ENCODE data around the gene C11orf86. TPM values are rescaled to one million over a fixed set of nuclear protein-coding genes. Genes with fewer than 3 reads are reported as not detected.
"Not testable (repeated sequence)": the region's sequence is repeated elsewhere in the genome, so short reads cannot be mapped to it uniquely, and the experiment has no call there.

Gene C11orf86
- total RNA-seq, 2 experiments from 2014 or later, result not detected

GRCh38 chr11:66989360-66989759 lies 14.3 kb downstream of the C11orf86 start:
- H3K4me2 ChIP-seq (ENCODE audit: low read length); H3K27ac ChIP-seq (ENCODE audit: low read depth, low read length, poor library complexity, severe bottlenecking); intact Hi-C loops (cut with micrococcal nuclease; ENCODE audit: unreplicated experiment); H4K20me1 ChIP-seq (ENCODE audit: insufficient read depth, low read length); CTCF ChIA-PET (ENCODE audit: unreplicated experiment); H3K9me3 ChIP-seq (ENCODE audit: low read length); POLR2A ChIA-PET; H2AFZ ChIP-seq (ENCODE audit: low read length); H3K4me1 ChIP-seq (ENCODE audit: insufficient read depth, low read length, poor library complexity, severe bottlenecking); H3K36me3 ChIP-seq (ENCODE audit: insufficient read depth, low read length); H3K4me3 ChIP-seq (ENCODE audit: low read depth, low read length, poor library complexity, severe bottlenecking); BruUV-seq (replicated peaks); H3K79me2 ChIP-seq (ENCODE audit: insufficient read depth, low read depth, low read length); DNase-seq (ENCODE audit: low spot score); H3K9me2 ChIP-seq (ENCODE audit: insufficient read depth, low read length): not testable (repeated sequence)

GRCh38 chr11:66992041-66992440 lies 16.9 kb downstream of the C11orf86 start:
- no peaks in the 10 kb centered on the region for H3K4me1 ChIP-seq (ENCODE audit: insufficient read depth, low read length, poor library complexity, severe bottlenecking)
- no peak overlapping the region for H3K4me2 ChIP-seq (ENCODE audit: low read length)
- ChIA-PET POLR2A (interaction anchor here (0.7 kb wide), 1 partner anchor 571 kb away, joined by 3 read pairs; the partner anchor contains the start of gene NPAS4), CTCF (ENCODE audit: unreplicated experiment) (no interaction called here)
- H3K4me3 ChIP-seq (ENCODE audit: low read depth, low read length, poor library complexity, severe bottlenecking), result no peak overlapping the region
- H3K36me3 ChIP-seq (ENCODE audit: insufficient read depth, low read length), result no peaks in the 10 kb centered on the region
- no peaks in the 10 kb centered on the region for H3K79me2 ChIP-seq (ENCODE audit: insufficient read depth, low read depth, low read length)
- H3K9me2 ChIP-seq (ENCODE audit: insufficient read depth, low read length), result no peaks in the 10 kb centered on the region
- intact Hi-C loops (cut with micrococcal nuclease; ENCODE audit: unreplicated experiment), result no loop called here
- BruUV-seq (replicated peaks), result no TSS peak
- no peaks in the 10 kb centered on the region for H3K9me3 ChIP-seq (ENCODE audit: low read length)
- H2AFZ ChIP-seq (ENCODE audit: low read length), result no peak overlapping the region
- H3K27ac ChIP-seq (ENCODE audit: low read depth, low read length, poor library complexity, severe bottlenecking), result no peak overlapping the region
- TF ChIP-seq CTCF (conservative IDR thresholded peaks at IDR 0.05; ENCODE audit: low read length) (no peak), EZH2phosphoT487 (IDR thresholded peaks at IDR 0.05; ENCODE audit: borderline replicate concordance, low read depth, low read length) (no peak)
- DNase-seq (ENCODE audit: low spot score), result no peak
- no peaks in the 10 kb centered on the region for H4K20me1 ChIP-seq (ENCODE audit: insufficient read depth, low read length)

- POLR2A ChIA-PET, result interaction anchor here (0.6 to 1.2 kb wide), 2 partner anchors 9 to 559 kb away, joined by 3 read pairs; no protein-coding TSS in a partner anchor
- H3K4me2 ChIP-seq (ENCODE audit: low read length), result no peak overlapping the region
- TF ChIP-seq EZH2phosphoT487 (IDR thresholded peaks at IDR 0.05; ENCODE audit: borderline replicate concordance, low read depth, low read length), result no peak
- no peak for TF ChIP-seq CTCF (conservative IDR thresholded peaks at IDR 0.05; ENCODE audit: low read length)
Observed at GRCh38 chr11:66996609-66997273, 21.6 kb downstream of the C11orf86 start.

More at GRCh38 chr11:66996609-66997273, 21.6 kb downstream of the C11orf86 start:
- Histone ChIP-seq H2AFZ (ENCODE audit: low read length) (no peak overlapping the region), H3K27ac (ENCODE audit: low read depth, low read length, poor library complexity, severe bottlenecking) (no peak overlapping the region), H3K9me3 (ENCODE audit: low read length) (no peaks in the 10 kb centered on the region), H3K79me2 (ENCODE audit: insufficient read depth, low read depth, low read length) (no peaks in the 10 kb centered on the region), H3K4me1 (ENCODE audit: insufficient read depth, low read length, poor library complexity, severe bottlenecking) (no peaks in the 10 kb centered on the region), H3K9me2 (ENCODE audit: insufficient read depth, low read length) (no peaks in the 10 kb centered on the region), H3K4me3 (ENCODE audit: low read depth, low read length, poor library complexity, severe bottlenecking) (no peak overlapping the region), H4K20me1 (ENCODE audit: insufficient read depth, low read length) (no peaks in the 10 kb centered on the region), H3K36me3 (ENCODE audit: insufficient read depth, low read length) (no peaks in the 10 kb centered on the region)
- CTCF ChIA-PET (ENCODE audit: unreplicated experiment), result no interaction called here
- BruUV-seq (replicated peaks), result no TSS peak
- DNase-seq (ENCODE audit: low spot score), result no peak
- intact Hi-C loops (cut with micrococcal nuclease; ENCODE audit: unreplicated experiment), result no loop called here

All from OCI-LY7 (cell line).